Superior temporal gyrus (tissue), 1 donor: ENCODE results near the gene C10orf88.
"Not testable (repeated sequence)": the region's sequence is repeated elsewhere in the genome, so short reads cannot be mapped to it uniquely, and the experiment has no call there.

Experiments used
- DNase-seq: peaks from one replicate; pipeline ENCODE4 v3.0.0-alpha.2; 2016; ENCODE audit errors: extremely low spot score

C10orf88 gene

DNA sequence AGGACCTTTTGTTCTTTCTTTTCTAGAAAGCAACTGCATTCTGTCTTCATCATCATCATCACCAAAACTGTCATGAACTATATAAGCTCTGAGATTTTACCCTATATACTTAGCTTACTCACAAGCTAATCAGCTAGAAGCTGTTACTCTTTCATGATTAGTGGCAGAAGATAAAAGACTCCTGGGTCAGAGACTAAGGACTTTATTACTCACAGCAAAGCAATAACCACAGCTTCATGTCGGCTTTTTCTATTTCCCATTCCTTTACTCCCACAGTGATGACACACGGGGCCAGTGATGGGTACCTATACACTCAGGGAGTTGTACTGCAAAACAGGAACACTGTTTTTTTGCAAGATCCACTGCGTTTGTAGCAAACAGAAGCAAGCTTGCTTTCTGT, 8.4 kb upstream of the C10orf88 start:
- DNase-seq, result no peak

DNA sequence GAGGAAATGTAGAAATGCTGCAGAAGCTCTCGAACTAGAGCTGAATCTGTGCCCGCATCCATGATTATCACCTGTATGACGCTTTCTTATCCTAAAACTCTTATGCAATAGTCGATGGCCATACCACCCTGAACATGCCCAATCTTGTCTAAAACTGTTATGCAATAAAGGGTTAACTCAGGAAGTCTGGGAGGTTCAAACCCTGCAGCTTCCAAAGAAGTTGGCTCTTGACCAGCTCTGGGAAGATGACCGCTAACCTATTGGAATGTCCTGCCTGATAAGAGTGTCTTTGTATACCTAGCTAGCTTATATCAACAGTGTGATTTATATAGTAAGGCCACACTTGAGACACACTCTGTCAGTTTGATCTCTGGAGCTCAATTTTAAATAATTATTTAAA, 3.4 kb upstream of the C10orf88 start:
- no peak for DNase-seq

DNA sequence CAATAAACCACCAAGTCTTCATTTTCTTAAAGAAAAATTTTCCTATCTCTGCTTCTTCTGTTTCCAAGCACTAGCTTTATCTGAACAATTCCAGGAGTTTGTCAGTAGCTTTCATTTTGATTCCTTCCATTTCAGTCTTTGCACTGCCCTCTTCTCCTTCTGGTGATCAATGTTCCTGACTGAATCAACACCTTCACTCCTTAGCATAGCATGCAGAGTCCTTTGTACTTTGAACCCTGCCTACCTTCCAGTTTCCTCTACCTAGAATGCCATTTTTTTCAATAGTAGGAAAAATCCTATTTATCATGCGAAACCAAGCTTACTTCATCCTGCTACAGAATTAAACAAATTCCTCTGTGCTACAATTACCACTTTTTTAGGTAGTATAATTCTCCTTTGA, 1.9 kb upstream of the C10orf88 start:
- no peak for DNase-seq

DNA sequence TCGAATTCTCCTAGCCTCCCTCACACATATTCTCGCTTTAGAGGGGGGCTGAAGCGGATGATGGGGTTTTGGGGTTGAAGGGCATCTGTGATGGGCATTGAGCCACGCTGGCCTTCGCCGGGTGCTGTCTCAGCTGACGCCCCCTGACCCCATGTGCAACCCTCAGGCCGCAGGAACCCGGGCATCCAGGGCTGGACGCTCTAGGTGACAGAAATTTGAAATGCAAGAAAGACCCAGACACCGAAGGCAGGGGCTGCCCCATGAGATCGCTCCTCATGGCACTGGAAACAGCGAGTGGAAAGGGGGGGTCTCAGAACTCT, 664 bp upstream of the C10orf88 start:
- DNase-seq, result no peak

DNA sequence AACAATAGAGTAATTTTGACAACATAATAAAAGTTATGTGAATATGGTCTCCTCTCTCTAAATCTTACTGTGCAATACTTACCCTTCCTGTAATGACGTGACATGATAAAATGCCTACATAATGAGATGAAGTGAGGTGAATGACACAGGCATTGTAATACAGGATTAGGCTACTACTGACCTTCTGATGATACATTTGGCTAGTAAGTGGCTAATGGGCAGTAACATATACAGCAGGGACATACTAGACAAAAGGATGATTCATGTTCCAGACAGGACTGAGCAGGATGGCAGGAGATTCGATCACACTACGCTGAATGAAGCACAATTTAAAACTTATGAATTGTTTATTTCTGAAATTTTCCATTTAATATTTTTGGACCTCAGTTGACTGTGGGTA, 4.7 kb downstream of the C10orf88 start:
- DNase-seq, result no peak

DNA sequence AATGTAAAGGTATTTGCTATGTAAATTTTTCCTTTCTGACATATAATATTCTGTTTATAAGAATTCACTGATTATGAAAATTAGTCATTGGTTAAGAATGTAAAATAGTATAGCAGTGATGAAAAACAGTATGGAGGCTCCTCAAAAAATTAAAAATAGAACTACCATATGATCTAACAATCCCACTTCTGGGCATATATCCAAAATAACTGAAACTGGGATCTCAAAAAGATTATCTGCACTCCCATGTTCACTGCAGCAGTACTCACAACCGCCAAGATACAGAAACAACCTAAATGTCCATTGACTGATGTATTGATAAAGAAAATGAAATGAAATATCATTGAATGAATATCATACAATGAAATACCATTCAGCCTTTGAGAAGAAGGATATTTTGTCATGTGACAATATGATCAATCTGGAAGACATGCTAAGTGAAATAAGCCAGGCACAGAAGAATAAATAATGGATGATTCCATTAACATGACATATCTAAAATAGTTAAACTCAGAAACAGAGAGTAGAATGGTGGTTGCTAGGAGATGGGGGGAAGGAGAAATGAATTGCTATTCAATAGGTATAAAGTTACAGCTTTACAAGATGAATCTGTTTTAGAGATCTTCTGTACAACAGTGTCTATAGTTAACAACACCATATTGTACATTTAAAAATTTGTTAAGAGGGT, 14.0 kb downstream of the C10orf88 start:
- no peak for DNase-seq

DNA sequence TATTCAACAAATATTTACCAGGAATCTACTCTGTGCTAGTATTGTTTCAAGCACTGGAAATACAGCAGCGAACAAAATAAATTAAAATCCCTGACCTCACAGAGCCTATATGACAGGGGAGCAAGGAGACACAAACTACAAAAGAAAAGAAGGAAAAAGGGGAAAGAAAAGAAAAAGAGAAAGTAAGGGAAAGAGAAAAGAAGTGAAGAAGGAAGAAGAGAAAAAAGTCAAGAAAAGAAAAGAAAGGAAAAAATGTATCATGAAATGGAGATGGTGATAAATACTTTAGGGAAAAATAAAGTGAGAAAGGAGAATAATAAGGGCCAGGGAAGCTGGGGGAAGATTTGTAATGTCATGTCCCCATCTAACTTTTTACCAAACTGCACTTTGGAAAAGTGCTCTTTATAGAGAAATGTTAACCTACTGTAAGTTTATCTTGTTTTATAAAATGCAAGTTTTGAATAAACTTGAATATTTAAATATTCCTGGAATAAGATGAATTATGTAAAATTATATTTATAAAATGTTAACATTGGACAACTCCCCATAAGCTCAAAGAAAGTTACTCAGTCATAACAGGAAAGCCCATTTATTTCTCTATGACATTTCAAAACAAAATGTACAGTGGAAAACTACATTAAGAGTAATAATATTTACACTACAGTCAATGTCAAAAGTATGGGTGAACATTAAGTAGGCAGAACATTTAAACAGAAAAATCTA, 14.7 kb downstream of the C10orf88 start:
- DNase-seq, result no peak

DNA sequence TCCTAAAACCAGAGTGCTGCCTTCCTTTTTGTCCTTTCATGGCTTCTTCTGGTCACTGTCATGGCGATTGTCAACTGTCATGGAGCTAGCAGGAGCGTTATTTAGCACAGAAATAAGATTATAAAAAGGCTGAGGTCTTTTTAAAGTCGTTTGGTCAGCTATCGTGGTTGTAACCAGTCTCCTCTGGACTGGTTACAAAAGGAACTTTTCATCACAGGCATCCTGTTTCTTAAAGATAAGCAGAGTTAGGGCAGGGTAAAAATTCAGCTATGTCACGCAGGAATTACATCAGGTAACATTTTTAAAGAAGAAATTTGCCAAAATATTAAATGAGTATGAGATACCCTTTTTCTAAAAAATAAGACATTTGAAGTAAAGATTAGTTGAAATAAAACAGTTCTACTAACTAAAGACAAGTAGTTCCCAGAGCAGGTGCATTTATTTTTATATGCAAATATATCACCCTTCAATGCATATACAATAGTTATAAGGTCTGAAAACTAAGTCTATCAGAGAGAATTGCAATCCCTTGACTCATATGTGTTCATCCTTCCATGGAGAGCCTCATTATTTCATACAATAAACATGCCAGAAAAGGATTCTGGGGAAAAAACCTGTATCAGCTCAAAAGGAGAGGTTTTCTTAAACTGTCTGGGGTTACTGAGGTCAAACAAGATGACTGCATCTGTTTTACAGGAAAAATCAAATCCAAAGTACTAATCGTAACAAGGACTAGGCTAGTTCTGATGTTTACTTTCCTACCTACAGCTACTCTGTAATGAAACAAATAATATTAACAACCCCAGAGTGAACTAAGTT, 22.7 kb downstream of the C10orf88 start:
- no peak for DNase-seq

DNA sequence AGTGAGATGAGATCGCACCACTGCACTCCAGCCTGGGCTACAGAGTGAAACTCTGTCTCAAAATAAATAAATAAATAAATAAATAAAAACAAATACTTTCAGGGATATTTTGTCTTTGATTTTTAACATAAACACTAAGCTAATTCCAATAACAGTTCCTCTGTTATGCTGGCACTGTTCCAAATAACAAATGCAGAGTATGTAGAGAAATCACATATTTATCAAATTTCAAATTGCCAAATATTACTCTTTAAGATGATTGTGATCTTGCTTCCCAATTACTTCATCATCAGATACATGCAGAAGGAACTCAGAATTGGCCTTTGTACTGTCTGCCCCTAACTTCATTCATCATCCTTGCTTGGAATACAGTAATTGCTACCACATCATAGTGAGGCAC, 23.9 kb downstream of the C10orf88 start:
- no peak for DNase-seq

DNA sequence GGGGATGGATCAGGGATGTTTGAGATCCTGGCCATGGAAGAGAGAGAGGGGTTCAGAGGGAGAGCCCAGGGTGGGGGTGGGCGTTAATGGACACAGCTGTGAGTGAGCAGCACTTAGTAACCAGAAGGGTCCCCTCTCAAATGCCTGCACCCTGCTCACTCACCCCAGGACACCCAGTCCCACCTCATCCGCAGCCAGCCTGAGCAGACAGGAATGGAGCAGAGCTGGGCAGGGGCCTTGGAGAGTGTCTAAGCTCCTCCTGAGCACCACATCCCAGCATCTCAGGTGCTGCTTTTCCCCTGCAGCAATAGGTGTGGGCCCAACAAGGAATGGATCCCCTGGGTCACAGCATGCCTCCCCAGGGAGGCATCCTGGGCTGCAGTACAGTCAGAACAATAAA, 38.3 kb downstream of the C10orf88 start:
- DNase-seq, result no peak

DNA sequence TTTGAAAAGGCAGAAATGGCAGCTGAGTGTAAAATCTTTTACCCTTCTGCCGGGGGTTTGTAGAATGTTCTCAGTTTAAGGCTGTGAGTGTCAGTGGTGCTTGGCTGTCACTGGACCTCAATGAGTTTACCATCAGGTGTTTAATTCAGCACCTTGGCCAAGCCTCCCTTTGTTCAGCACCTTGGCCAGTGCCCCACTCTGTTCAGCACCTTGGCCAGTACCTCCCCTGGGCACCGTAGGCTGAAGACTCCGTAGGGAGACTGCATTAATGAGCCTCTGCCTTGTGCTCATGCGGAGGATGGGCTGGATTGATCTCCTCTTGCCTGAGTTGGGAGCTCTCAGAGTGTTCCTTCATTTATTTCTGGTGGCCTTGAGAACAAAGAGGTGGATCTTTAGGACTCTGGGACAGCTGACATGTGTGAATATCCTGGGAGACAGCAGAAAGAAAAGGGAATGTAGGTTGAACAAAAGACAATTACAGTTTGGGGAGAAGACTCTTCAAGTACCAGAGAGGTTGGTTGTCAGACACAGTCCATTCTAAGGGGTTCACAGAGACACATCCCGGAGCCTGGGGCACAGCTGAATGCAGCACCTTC, 42.0 kb downstream of the C10orf88 start:
- DNase-seq, result no peak

DNA sequence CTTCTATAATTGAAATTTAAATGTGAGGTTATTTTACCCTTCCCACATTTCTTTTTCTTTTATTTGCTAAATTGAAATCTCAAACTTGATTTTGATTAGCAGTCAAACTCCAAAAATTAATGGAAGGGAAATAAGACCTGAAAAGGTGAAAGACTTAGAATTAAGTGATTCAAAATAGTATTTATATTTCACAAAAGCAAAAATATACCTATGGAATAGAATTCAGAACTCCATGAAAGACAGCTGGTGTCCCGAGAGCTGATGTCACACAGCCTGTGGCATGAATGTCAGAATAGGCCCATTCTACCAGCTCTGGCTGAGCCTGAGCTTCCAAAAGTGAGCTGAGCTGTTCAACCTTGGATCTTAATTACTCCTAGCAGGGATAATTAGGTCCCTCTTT, 43.7 kb downstream of the C10orf88 start, which contains the start of gene FAM24A:
TSS of gene FAM24A (plus strand) at position 301 of the 400 bp plus-strand sequence. CDS start 1,025 bp downstream, outside the sequence.
- no peak for DNase-seq

DNA sequence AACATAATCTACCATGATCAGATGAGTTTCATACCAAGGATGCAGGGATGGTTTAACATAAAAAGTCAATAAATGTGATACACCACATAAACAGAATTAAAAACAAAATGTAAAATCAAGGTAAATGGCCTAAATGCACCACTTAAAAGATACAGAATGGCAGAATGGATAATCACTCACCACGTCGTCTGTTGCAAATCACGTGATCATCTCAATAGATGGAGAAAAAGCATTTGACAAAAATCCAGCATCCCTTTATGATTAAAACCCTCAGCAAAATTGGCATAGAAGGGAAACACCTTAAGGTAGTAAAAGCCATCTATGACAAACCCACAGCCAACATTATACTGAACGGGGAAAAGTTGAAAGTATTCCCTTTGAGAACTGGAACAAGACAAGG, 50.2 kb downstream of the C10orf88 start:
- DNase-seq, result not testable (repeated sequence)

DNA sequence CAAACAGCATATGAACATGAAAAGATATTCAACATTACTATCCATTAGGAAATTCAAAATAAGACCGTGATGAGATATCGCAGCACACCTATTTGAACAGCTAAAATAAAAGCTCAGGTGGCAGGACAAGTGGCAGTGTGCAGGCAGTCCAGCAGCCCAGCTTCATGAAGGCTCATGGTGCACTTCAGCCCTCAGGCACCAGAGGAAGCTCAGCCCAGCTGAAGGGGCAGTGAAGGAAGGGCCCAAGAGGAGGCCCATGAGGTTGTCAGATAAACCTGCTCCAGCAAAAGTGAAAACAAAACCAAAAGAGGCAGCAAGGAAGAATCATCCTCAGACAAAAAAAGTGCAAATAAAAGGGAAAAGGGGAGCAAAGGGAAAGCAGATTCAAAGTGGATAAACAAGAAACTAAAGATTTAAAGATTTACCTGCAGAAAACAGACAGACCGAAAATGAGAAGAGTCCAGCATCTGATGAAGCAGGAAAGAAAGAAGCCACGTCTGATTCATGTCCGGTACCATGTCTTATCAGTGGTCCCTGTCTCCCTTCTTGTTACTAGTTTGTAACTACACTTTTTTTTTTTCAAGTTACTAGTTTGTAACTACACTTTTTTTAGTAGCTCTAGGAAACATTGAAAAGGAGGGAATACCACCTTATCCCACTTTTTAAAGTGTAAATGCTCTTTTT, 59.6 kb downstream of the C10orf88 start:
- DNase-seq, result no peak

DNA sequence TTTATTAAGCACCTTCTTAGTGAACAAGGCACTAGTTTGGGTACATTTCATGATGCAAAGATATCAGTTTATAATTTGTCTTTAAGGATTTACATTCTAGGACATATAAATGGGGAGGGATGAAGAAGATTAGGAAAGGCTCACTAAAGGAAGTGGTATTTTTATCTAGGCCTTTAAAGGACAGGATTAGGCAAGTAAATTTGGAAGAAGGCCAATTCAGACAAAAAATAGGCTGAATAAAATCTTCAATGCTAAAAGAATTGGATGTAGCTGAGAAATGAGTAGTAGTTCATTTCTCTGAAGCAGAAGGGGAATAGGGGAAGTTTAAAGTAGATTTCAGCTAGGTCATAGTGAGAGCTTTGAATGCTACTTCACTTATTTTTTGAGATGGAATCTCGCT, 69.9 kb downstream of the C10orf88 start:
- DNase-seq, result no peak

DNA sequence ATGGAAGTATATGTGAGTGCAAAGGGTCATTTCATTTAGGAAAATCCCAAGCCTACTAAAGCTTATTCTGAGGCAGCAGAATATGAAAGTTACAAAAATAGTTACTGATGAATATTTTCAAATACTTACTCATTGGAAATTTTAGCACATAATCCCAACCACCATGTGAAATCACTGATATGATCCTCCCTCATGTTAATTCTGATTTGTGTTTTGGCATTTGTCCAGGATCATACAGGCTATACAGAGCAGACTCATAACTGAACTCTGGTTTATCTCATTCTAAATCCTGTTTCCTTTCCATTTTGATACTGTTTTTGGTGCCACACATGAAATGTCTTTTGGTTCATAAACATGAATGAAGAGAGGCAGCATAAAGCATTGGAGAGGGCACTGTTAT, 71.3 kb downstream of the C10orf88 start:
- DNase-seq, result no peak
